K562 (cell line): ENCODE measurements around the gene MBNL2.

Experiments used
- CBX5 ChIP-seq: IDR thresholded peaks from 2 replicates; pipeline ENCODE4 v1.6.1; 2014; ENCODE audit warnings: low read depth, borderline replicate concordance
- MAX ChIP-seq: sonication (generic); formaldehyde crosslinking; IDR thresholded peaks from 2 replicates; pipeline ENCODE4 v1.9.0; 2022; ENCODE audit warnings: mild to moderate bottlenecking, missing genetic modification reagents

- TF ChIP-seq CBX5, result no peak
- TF ChIP-seq MAX, result no peak
Measured at GRCh38 chr13:97346561-97347254, 124.6 kb downstream of the MBNL2 start.
